ENCODE measurements around the gene MIA. TPM values are rescaled to one million over a fixed set of nuclear protein-coding genes. Genes with fewer than 3 reads are reported as not detected.
A peak's percentile ranks its signal among the peaks of the same experiment; 100 is the strongest.
"Not testable (repeated sequence)": the region's sequence is repeated elsewhere in the genome, so short reads cannot be mapped to it uniquely, and the experiment has no call there.

The MIA gene
- total and polyA plus RNA-seq, 12 donors, result 0.74 to 9.2 (median 4.9) TPM; not detected in 6

DNA sequence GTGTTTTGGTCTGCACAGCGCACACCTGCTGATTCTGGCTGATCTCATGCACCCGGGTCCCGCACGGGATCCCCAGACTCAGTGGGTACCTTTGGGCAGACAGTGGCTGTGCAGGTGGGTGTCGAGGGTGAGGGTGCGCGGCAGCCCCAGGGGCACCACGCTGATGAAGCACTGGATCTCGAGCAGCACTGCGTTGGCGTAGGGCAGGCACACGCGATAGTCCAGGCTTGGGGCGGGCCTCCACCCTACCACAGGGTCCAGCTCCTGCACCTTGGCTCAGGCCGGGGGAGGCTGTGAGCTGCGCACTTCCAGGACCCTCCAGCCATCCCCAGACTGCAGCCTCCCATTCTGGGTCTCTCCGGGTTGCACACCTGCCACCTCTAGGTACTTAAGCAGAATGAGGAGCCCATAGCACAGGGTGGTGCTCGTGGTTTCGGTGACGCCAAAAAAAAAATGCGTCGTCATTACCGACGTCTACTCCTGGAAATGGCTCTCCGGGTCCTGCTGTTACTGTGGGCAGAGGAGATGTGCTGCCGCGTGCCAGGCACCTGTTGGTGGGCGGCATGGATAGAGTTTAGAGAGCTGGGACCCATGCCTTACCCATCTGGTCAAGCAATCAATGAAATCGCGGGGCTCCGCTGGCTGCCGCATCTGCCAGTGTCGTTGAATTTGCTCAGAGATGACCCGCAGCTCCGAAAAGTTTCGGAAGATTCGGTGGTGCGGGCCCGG is 34.2 kb downstream of the MIA start:
- H3K27me3 ChIP-seq, result no peaks in the 10 kb centered on the region
- peaks cover 21 to 52% of the 10 kb centered on the region in 2 donors for H3K4me1 ChIP-seq (replicated peaks in 1 of 2)
- peak in 1 of 7 donors; percentile 46 for DNase-seq
- H3K9me3 ChIP-seq (replicated peaks in 1 of 3), result no peaks in the 10 kb centered on the region
- WGBS, 4 donors, result 92 to 95% (median 93%) methylated on average over 28 to 39 of the region's 39 CpGs
- peak overlapping the region in 1 of 4 donors; percentile 30 for H3K4me3 ChIP-seq
- H3K27ac ChIP-seq, result peak overlapping the region in 2 of 5 donors; percentile 47 to 84
- peaks cover 0 to 30% of the 10 kb centered on the region in 2 donors for H3K36me3 ChIP-seq (replicated peaks in 1 of 2)
- TF ChIP-seq, protein P1, sequence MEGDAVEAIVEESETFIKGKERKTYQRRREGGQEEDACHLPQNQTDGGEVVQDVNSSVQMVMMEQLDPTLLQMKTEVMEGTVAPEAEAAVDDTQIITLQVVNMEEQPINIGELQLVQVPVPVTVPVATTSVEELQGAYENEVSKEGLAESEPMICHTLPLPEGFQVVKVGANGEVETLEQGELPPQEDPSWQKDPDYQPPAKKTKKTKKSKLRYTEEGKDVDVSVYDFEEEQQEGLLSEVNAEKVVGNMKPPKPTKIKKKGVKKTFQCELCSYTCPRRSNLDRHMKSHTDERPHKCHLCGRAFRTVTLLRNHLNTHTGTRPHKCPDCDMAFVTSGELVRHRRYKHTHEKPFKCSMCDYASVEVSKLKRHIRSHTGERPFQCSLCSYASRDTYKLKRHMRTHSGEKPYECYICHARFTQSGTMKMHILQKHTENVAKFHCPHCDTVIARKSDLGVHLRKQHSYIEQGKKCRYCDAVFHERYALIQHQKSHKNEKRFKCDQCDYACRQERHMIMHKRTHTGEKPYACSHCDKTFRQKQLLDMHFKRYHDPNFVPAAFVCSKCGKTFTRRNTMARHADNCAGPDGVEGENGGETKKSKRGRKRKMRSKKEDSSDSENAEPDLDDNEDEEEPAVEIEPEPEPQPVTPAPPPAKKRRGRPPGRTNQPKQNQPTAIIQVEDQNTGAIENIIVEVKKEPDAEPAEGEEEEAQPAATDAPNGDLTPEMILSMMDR (IDR thresholded peaks at IDR 0.05), result no peak
- no peak for TF ChIP-seq POLR2A (IDR thresholded peaks at IDR 0.05)
- intact Hi-C loops (cut with DNase I), result loop anchor here in 1 of 2 donors (5.0 kb wide), 1 partner anchor 147 kb away; no protein-coding TSS in a partner anchor

DNA sequence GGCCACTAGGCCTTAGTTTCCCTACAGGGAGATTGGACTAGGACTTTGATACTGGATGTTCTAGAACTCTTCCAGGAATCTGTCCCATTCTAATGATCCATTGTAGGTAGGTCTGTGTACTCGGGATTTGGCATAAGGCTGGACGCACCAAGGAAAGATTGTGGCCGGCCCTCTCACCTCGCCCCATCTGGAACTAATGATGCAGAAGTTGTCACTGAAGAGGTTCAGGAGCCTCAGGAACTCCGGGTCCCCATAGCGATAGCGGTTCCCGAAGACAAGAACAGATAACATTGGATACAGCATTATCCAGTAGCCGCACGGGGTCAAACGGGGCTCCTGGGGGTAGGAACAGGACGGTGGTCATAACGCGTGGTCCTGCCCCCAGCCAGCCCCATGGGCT is 34.8 kb downstream of the MIA start:
- TF ChIP-seq POLR2A (IDR thresholded peaks at IDR 0.05), result no peak
- TF ChIP-seq, protein P1 (IDR thresholded peaks at IDR 0.05), result no peak
- H3K4me3 ChIP-seq, result peak overlapping the region in 1 of 4 donors; percentile 30
- 63 to 87% (median 68%) methylated on average over 8 to 14 of the region's 14 CpGs for WGBS, 4 donors
- no peak for DNase-seq
- no peaks in the 10 kb centered on the region for H3K9me3 ChIP-seq (replicated peaks in 1 of 3)
- H3K36me3 ChIP-seq (replicated peaks in 1 of 2), result peaks cover 0 to 30% of the 10 kb centered on the region in 2 donors
- peak overlapping the region in 4 of 5 donors; percentile 13 to 84 (median 55) for H3K27ac ChIP-seq
- intact Hi-C loops (cut with DNase I), result no loop called here
- H3K4me1 ChIP-seq (replicated peaks in 1 of 2), result peaks cover 17 to 46% of the 10 kb centered on the region in 2 donors
- H3K27me3 ChIP-seq, result no peaks in the 10 kb centered on the region

DNA sequence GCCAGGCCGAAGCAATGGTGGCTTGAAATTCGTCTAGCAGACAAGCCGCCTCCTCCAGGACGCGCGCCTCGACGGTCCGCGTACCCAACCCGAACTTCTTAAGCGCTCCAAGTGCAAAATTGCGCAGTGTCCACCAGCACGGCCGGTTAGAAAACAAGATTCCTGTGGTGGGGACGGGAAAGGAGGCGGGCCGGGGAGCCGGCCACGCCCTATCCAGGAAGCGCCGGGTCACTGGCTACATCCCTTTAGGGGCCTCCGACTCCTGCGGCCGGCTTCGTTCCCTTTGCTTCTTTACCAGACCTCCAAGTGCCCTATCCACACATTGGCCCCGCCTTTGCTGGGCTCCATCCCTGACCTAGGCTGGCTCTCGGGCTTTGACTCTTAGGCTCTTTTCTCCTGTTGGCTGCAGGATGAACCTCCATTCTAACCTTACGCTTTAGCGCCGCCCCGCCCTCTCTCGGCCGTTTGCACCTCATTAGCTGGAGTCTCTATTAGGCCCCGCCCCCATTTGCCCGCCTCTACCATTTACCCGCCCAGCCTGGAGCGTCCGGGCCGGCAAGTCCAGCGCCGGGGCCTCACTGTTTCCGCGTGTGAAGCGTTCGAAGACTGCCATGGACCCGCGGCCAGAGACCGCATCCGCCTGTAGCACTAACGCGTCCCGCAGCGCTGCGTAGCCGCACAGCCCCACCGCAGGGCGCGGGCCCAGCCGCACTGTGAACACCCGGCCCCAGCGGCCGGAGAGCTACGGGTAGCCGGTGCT is 35.5 kb downstream of the MIA start:
- H3K27me3 ChIP-seq; H3K9me3 ChIP-seq (replicated peaks in 1 of 3); intact Hi-C loops (cut with DNase I): not testable (repeated sequence)
- 1 to 14% (median 6%) methylated on average over 10 to 60 of the region's 65 CpGs for WGBS, 4 donors
- Histone ChIP-seq H3K27ac (peak overlapping the region in 4 of 5 donors; percentile 13 to 84 (median 55)), H3K4me3 (peak overlapping the region in 1 of 4 donors; percentile 30), H3K4me1 (replicated peaks in 1 of 2) (peaks cover 10 to 39% of the 10 kb centered on the region in 2 donors), H3K36me3 (replicated peaks in 1 of 2) (peaks cover 0 to 25% of the 10 kb centered on the region in 2 donors)
- peak; percentile 72 to 91 (median 82) for DNase-seq
- TF ChIP-seq, protein P1 (IDR thresholded peaks at IDR 0.05), result peak in 2 of 6 experiments; percentile 26 to 27

Measured in adrenal gland (tissue), 12 donors.